Mesenchymal stem cell (in vitro differentiated cells and primary cell): ENCODE measurements around the gene ZC3H12A.

Experiments used
- DNase-seq: peaks from one replicate; pipeline ENCODE4 v3.0.0-alpha.2; 2013
- H2AFZ ChIP-seq: one replicate; pipeline ENCODE4 v1.6.1; 2013; ENCODE audit warnings: low read depth, mild to moderate bottlenecking, control low read depth, inconsistent platforms, low read length, moderate library complexity
- H2AK5ac ChIP-seq: 2 replicates; pipeline ENCODE4 v1.6.1; 2013; ENCODE audit warnings: low read length, moderate library complexity, mild to moderate bottlenecking, inconsistent platforms; ENCODE audit not compliant: severe bottlenecking
- H2BK120ac ChIP-seq: one replicate; pipeline ENCODE4 v1.6.1; 2013; ENCODE audit warnings: low read depth, mild to moderate bottlenecking, inconsistent platforms, low read length, moderate library complexity
- H2BK12ac ChIP-seq, 2 experiments: one replicate each; pipeline ENCODE4 v1.6.1; 2013; ENCODE audit warnings: inconsistent platforms in 2 of 2, low read length in 2 of 2, mild to moderate bottlenecking in 2 of 2, moderate library complexity in 2 of 2, control low read depth in 1 of 2
- H2BK15ac ChIP-seq: one replicate; pipeline ENCODE4 v1.6.1; 2013; ENCODE audit warnings: mild to moderate bottlenecking, low read depth, inconsistent platforms; ENCODE audit not compliant: poor library complexity, severe bottlenecking
- H2BK5ac ChIP-seq: 2 replicates; pipeline ENCODE4 v1.6.1; 2013; ENCODE audit warnings: low read depth, mild to moderate bottlenecking, low read length, control low read depth, inconsistent platforms; ENCODE audit not compliant: poor library complexity, severe bottlenecking
- H3K14ac ChIP-seq, 2 experiments: one replicate each; pipeline ENCODE4 v1.6.1; 2013; ENCODE audit warnings: inconsistent platforms in 2 of 2, low read length in 2 of 2, control low read depth in 1 of 2, mild to moderate bottlenecking in 1 of 2, moderate library complexity in 1 of 2
- H3K18ac ChIP-seq, 2 experiments: one replicate each; pipeline ENCODE4 v1.6.1; 2013; ENCODE audit warnings: inconsistent platforms in 2 of 2, low read length in 2 of 2, control low read depth in 1 of 2, low read depth in 1 of 2, mild to moderate bottlenecking in 1 of 2
- H3K23ac ChIP-seq, 2 experiments: one replicate each; pipeline ENCODE4 v1.6.1; 2013; ENCODE audit warnings: inconsistent platforms in 2 of 2, low read length in 2 of 2, mild to moderate bottlenecking in 2 of 2, moderate library complexity in 2 of 2, control low read depth in 1 of 2
- H3K27ac ChIP-seq: 2 replicates; pipeline ENCODE4 v1.5.1; 2013; ENCODE audit warnings: mild to moderate bottlenecking, moderate library complexity, low read length, control low read depth, inconsistent platforms; ENCODE audit not compliant: poor library complexity, severe bottlenecking
- H3K27me3 ChIP-seq, 2 experiments: 2 replicates each; pipeline versions ENCODE4 v1.6.1 to v1.7.0; 2013; ENCODE audit warnings: low read length in 2 of 2, mild to moderate bottlenecking in 2 of 2, moderate library complexity in 2 of 2, control low read depth in 1 of 2, inconsistent platforms in 1 of 2; ENCODE audit not compliant: control insufficient read depth in 1 of 2, insufficient read depth in 1 of 2
- H3K36me3 ChIP-seq, 2 experiments: 2 replicates each; pipeline versions ENCODE4 v1.6.1 to v1.7.0; 2013; ENCODE audit warnings: low read length in 2 of 2, control low read depth in 1 of 2, inconsistent platforms in 1 of 2, low read depth in 1 of 2, mild to moderate bottlenecking in 1 of 2; ENCODE audit not compliant: insufficient read depth in 2 of 2, control insufficient read depth in 1 of 2
- H3K4ac ChIP-seq, 2 experiments: one replicate each; pipeline ENCODE4 v1.6.1; 2013; ENCODE audit warnings: inconsistent platforms in 2 of 2, low read length in 2 of 2, mild to moderate bottlenecking in 2 of 2, moderate library complexity in 2 of 2, control low read depth in 1 of 2, low read depth in 1 of 2
- H3K4me1 ChIP-seq: 2 replicates; pipeline ENCODE4 v1.6.1; 2013; ENCODE audit warnings: low read depth, low read length, control low read depth; ENCODE audit not compliant: control insufficient read depth, insufficient read depth
- H3K4me2 ChIP-seq: 2 replicates; pipeline ENCODE4 v1.6.1; 2013; ENCODE audit warnings: low read length, mild to moderate bottlenecking, inconsistent platforms; ENCODE audit not compliant: poor library complexity, severe bottlenecking
- H3K4me3 ChIP-seq, 2 experiments: 2 replicates each; pipeline versions ENCODE4 v1.5.1 to v1.7.0; 2013; ENCODE audit warnings: low read length in 2 of 2, mild to moderate bottlenecking in 2 of 2, control low read depth in 1 of 2, low read depth in 1 of 2; ENCODE audit not compliant: insufficient read depth in 1 of 2
- H3K79me1 ChIP-seq: replicated peaks from 2 replicates; pipeline ENCODE4 v1.6.1; 2013; ENCODE audit warnings: mild to moderate bottlenecking, control low read depth, low read length, inconsistent platforms; ENCODE audit not compliant: poor library complexity, severe bottlenecking
- H3K9ac ChIP-seq: 2 replicates; pipeline ENCODE4 v1.7.0; 2013; ENCODE audit warnings: mild to moderate bottlenecking, low read length, moderate library complexity
- H3K9me3 ChIP-seq: 2 replicates; pipeline ENCODE4 v1.7.0; 2013; ENCODE audit warnings: mild to moderate bottlenecking, low read length; ENCODE audit not compliant: control insufficient read depth
- H4K8ac ChIP-seq: one replicate; pipeline ENCODE4 v1.6.1; 2013; ENCODE audit warnings: inconsistent platforms, mild to moderate bottlenecking, low read length, moderate library complexity
- H4K91ac ChIP-seq: one replicate; pipeline ENCODE4 v1.6.1; 2013; ENCODE audit warnings: mild to moderate bottlenecking, low read length, inconsistent platforms
- WGBS: methylation state at CpG from one replicate; pipeline ENCODE4 v1.1.7; 2013; ENCODE audit warnings: mixed read lengths; 5-methylcytosine and 5-hydroxymethylcytosine counted together

Gene ZC3H12A

DNA sequence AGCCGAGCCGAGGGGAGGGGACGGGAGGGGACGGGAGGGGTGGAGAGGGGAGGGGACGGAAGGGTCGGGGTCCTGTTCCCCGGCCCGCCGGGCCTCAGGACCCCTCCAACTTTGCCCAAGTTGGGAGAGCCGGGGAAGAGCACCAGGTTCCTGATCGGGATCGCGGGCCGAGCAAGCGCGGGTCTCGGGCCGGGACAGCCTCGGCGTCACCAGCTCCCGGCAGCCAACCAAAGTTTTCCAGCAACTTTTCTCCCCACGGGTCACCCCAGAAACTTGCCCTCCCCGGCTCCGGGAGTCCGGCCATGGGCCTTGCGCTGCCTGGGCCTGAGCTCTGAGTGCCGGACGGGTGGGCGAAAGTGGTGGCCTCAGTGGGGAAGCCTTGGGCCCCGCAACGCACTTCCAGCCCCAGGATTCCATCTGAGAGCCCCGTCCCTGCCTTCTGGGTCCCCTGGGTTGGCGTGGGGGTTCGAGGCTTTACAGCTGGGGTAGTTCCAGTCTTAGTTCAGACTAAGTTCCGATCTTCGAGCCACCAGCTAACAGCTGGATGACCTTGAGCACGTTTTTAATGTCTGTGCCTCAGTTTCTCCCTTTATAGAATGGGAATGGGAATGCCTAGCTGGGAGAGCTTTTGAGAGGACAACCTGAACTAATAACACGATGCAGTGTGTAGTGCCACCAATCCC, 458 bp downstream of the ZC3H12A start:
- H3K18ac ChIP-seq = peak overlapping the region; percentile 34 to 65
- H2AK5ac ChIP-seq = no peak overlapping the region
- H3K36me3 ChIP-seq = peaks cover 27 to 28% of the 10 kb centered on the region in 2 experiments
- H3K9me3 ChIP-seq = no peaks in the 10 kb centered on the region
- H3K14ac ChIP-seq = peak overlapping the region in 1 of 2 experiments; percentile 3
- no peak overlapping the region for H3K23ac ChIP-seq
- H3K4me3 ChIP-seq = peak overlapping the region; percentile 79 to 90
- H3K9ac ChIP-seq = peak overlapping the region; percentile 97
- no peak overlapping the region for H4K91ac ChIP-seq
- no peak overlapping the region for H2BK15ac ChIP-seq
- H2BK5ac ChIP-seq = no peak overlapping the region
- DNase-seq = peak; percentile 60
- no peaks in the 10 kb centered on the region for H3K27me3 ChIP-seq
- peak overlapping the region; percentile 50 for H3K27ac ChIP-seq
- H4K8ac ChIP-seq = peak overlapping the region; percentile 8
- WGBS = 9% methylated on average over 29 of the region's 38 CpGs
- H2AFZ ChIP-seq = no peak overlapping the region
- H3K79me1 ChIP-seq = no peaks in the 10 kb centered on the region
- H3K4me2 ChIP-seq = peak overlapping the region; percentile 87
- peaks cover 56% of the 10 kb centered on the region for H3K4me1 ChIP-seq
- H2BK120ac ChIP-seq = peak overlapping the region; percentile 81
- peak overlapping the region; percentile 19 to 81 for H3K4ac ChIP-seq
- H2BK12ac ChIP-seq = peak overlapping the region in 1 of 2 experiments; percentile 0

DNA sequence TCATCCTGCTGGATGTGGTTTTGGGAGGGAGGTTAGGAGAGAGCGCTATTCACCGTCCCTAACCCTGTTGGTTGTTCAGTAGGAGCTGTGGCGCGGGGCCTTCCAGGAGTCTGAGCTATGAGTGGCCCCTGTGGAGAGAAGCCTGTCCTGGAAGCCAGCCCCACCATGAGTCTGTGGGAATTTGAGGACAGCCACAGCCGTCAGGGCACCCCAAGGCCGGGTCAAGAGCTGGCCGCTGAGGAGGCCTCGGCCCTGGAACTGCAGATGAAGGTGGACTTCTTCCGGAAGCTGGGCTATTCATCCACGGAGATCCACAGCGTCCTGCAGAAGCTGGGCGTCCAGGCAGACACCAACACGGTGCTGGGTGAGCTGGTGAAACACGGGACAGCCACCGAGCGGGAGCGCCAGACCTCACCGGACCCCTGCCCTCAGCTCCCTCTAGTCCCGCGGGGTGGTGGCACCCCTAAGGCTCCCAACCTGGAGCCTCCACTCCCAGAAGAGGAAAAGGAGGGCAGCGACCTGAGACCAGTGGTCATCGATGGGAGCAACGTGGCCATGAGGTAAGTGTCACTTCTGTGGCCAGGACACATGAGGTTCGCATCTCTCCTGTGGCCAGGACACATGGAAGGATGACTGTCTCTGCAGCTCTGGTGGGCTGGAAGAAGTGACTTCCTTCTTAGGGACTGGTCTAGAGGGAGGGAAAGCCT, 1.2 kb downstream of the ZC3H12A start:
- no peak for DNase-seq
- peaks cover 62% of the 10 kb centered on the region for H3K4me1 ChIP-seq
- peak overlapping the region; percentile 32 to 46 for H2BK12ac ChIP-seq
- H3K14ac ChIP-seq = peak overlapping the region in 1 of 2 experiments; percentile 37
- H3K27ac ChIP-seq = peak overlapping the region; percentile 62
- H2AFZ ChIP-seq = no peak overlapping the region
- peaks cover 31 to 34% of the 10 kb centered on the region in 2 experiments for H3K36me3 ChIP-seq
- H4K91ac ChIP-seq = peak overlapping the region; percentile 76
- no peak overlapping the region for H2BK5ac ChIP-seq
- H2BK15ac ChIP-seq = no peak overlapping the region
- no peaks in the 10 kb centered on the region for H3K9me3 ChIP-seq
- WGBS = 87% methylated on average over 24 of the region's 24 CpGs
- no peak overlapping the region for H3K23ac ChIP-seq
- H4K8ac ChIP-seq = peak overlapping the region; percentile 69
- H3K9ac ChIP-seq = peak overlapping the region; percentile 97
- H3K79me1 ChIP-seq = peaks cover 2% of the 10 kb centered on the region
- peak overlapping the region in 1 of 2 experiments; percentile 64 for H3K4ac ChIP-seq
- H2BK120ac ChIP-seq = peak overlapping the region; percentile 21
- peak overlapping the region in 1 of 2 experiments; percentile 15 for H3K18ac ChIP-seq
- no peaks in the 10 kb centered on the region for H3K27me3 ChIP-seq
- H2AK5ac ChIP-seq = no peak overlapping the region
- H3K4me2 ChIP-seq = peak overlapping the region; percentile 87
- H3K4me3 ChIP-seq = peak overlapping the region; percentile 43 to 79

DNA sequence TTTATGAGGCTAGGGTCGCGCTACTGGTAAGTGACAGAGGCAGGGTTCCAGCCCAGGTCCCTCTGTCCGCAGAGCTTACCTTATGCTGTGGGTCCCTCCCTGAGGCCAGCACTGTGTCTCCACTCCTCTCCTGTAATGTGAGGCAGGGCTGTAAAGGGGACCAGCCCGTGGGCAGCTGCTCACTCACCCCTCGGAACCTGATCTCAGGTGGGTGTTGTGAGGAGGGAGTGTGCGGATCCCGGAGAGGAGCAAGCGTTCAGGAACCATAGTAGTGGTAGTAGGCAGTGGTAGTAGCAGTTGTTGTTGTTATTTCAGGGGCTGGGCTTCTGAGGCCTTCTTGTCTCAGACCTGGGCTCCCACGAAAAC, 1.7 kb downstream of the ZC3H12A start:
- Histone ChIP-seq H3K9ac (peak overlapping the region; percentile 97), H4K8ac (peak overlapping the region; percentile 69), H2AFZ (no peak overlapping the region), H3K14ac (peak overlapping the region in 1 of 2 experiments; percentile 56), H2BK12ac (peak overlapping the region; percentile 32 to 69), H3K23ac (no peak overlapping the region), H3K18ac (peak overlapping the region; percentile 15 to 16), H2BK5ac (no peak overlapping the region), H3K4ac (peak overlapping the region; percentile 14 to 64), H3K27me3 (no peaks in the 10 kb centered on the region), H3K4me1 (peaks cover 60% of the 10 kb centered on the region), H3K27ac (peak overlapping the region; percentile 62), H3K9me3 (no peaks in the 10 kb centered on the region), H2AK5ac (no peak overlapping the region), H3K36me3 (peaks cover 36 to 40% of the 10 kb centered on the region in 2 experiments), H2BK120ac (peak overlapping the region; percentile 21), H2BK15ac (no peak overlapping the region), H3K4me3 (peak overlapping the region; percentile 43 to 79), H4K91ac (no peak overlapping the region), H3K79me1 (peaks cover 4% of the 10 kb centered on the region), H3K4me2 (peak overlapping the region; percentile 87)
- 83% methylated on average over 9 of the region's 9 CpGs for WGBS
- no peak for DNase-seq
